ENCODE measurements around the gene MC2R.

Gene MC2R

DNA sequence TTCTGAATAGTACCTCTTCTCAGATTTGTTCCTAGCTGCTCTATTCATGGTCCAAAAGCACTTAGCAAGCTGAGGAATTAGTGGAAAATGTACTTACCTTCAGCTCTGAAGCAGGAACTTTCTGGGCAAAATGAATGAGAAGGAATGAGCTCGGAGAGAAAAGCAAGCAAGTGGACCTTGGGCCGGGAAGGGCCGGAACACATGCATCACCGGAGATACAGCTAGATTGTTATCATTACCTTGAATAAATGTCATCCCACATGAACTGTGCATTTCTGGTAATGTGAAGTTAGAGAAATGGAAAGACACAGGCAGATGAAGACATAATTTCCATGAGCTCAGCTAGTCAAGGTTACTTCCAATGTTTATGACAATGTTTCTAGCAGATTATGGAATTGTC lies at the start of gene MC2R:
MC2R (minus strand) TSS at position 146 of the 400 bp plus-strand sequence. CDS start 30,018 bp downstream, outside the sequence.
- no peak for DNase-seq

DNA sequence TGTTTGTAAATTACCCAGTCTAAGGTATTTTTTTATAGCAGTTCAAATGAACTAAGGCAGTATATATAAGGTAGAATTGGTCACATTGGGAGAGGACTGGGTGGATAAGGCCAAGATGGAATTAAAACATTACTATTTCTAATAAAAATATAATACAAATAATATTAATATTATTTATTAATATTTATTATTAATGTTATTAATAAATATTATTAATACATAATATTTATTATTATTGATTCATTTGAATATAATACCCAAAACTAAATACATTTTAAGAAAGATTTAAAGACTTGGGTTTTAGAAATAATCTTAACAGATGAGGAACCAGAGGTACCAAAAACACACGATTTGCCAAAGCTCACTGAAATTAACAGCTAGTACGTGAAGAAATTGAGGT lies 30.5 kb upstream of the MC2R start:
- DNase-seq = no peak

DNA sequence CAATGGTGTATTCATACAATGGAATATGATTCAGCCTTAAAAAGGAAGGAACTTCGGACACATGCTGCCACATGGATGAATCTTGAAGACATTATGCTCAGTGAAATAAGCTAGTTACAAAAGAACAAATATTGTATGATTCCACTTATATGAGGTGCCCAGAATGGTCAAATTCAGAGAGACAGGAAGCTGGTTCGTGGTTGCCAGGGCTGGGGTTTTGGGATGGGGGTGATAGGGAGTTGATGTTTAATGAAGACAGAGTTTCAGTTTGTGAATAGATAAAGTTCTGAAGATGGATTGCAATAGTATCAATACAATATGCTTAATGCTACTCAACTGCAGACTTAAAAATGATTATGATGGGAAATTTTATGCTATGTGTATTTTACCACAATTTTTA lies 28.0 kb upstream of the MC2R start:
- no peak for DNase-seq

DNA sequence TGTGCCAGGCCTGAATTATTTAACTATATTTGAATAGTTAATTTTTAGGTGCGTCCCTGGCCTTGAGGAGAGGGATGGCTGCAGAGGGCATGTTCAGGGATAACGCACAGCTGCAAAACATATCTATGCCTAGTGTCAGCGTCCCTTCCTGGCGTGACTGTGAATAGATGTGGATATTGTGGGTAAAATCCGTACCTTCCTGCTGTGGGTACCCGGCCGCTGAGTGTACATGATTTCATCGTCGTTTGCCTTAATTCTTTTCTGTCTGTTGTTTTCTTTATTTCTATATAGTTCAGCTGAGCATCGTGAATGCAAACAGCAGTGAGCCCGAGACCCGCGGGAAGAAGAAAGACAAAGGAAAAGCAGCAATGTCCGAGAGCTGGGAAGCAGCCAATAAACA lies 25.0 kb upstream of the MC2R start:
- DNase-seq = no peak

DNA sequence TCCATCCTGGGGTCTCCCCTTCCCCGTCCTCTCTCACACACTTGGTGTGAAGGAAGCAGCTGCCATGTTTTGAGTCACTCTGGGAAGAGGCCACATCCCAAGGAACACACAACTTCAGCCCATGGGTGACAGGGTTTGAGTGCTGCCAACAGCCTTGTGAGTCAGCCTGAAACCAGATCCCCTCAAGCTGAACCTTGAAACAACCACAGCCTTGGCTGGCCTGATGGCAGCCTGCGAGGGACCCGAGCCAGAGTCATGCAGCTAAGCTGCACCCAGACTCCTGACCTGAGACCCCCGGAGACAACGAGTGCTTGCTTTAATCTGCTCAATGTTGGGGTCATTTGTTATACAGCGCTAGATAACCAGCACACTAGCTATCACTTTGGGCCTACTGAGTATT lies 19.3 kb upstream of the MC2R start:
- DNase-seq = no peak

DNA sequence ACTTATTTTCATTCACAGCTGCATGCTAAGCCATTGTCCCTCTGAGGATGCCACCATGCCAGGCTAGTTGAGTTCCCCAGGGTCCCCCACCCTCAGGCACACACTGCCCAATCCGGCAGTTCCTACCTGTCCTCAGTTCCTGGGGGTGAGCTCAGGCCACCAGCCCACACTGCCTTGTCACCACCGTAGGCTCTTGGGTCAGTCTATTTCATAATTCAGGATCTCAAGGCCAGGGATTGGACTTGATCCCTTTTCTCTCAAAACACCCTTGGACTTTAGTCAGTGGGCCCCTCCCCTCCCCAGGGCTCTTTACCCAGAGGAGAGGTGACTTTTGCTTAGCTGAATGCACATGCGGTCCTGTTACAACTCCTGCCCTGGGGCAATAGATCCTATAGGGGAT lies 18.7 kb upstream of the MC2R start:
- DNase-seq = no peak

DNA sequence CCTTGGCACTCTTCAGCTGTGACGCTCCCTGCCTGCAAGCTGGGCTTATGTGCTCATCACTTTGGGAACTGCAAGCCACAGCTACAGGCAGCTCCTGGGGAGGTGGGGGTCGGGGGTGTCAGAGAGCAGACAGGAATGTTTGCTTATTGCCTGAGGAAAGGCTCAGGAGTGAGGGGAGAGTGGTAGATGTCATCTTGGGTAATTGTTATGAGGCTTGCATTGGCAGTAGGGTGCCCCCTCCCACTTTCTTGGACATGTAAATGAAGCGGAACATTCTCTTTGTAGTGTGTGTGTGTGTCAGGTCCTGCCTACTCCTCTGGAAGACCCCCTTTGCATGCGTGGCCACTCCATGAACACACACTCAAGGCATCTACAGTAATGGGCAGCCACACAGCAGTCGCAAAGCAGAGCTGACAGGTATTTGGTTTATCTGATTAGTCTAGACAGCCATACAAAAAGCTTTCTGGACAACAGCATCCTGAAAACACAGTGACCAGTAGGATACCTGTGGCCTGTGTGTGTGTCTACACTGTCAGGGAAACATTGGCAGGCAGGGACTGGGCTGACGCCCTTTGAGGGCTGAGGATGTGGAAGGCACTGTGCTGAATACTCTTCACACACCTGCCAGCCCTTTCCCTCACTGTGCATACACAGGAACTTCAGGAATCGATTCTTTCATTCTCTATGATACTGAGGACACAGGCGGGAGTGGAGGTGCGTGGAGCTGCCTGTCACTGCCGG lies 17.1 kb upstream of the MC2R start:
- DNase-seq = no peak

DNA sequence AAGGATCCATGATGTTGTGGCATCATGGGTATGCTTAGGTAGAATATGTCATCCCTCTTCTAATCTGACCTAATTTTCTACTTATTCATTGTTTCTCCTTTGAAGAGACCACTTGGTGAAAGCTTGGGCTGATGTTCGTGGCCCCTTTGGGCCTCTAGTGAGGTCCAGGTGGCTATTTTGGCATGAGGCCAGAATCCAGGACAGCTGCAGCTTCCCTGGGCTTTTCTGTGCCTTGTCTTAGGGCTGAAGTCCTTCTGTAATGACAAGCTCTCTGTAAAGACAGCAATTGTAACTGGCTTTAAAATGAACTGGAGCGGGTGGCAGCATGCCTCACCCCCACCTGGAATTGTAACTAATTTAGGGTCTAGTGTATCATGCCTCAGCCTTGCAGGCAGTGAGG lies 15.6 kb upstream of the MC2R start:
- DNase-seq = no peak

DNA sequence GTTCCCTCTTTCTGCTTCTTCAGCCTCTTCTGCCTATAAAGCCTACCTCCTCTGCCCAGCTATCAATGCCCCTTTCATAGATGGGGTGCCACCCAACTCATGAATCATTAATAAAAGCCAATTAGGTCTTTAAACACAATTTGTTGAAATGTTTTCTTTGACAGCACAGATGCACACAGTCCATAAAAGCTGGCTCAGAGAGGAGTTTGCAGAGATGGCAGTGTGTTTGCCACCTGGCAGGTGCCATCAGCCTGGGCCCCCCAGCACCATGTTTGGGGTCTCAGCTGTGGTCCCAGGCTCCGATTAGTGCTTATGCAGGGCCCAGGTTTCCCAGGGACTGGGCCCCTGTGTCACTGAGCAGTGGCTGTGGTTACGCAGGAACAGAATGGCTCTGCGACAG lies 7.9 kb upstream of the MC2R start:
- DNase-seq = no peak

DNA sequence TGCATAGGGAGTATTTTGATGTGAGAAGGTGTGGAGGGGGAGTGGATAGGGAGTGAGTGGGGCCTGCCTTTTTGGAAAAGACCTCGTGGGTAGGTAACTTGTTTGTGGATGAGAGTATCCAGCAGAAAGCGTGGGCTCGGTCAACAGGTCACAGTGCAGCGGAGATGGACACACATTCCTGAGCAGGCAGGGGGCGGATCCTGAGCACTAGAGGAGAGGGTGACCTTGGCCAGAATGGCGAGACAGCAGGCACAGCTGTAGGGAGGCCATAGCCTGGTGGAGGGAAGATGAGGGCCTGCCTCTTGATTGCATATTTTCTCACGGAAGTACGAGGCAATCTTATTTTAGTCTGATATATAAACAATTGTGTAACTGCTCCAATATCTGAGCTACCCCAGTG lies 3.6 kb upstream of the MC2R start:
- DNase-seq = no peak

DNA sequence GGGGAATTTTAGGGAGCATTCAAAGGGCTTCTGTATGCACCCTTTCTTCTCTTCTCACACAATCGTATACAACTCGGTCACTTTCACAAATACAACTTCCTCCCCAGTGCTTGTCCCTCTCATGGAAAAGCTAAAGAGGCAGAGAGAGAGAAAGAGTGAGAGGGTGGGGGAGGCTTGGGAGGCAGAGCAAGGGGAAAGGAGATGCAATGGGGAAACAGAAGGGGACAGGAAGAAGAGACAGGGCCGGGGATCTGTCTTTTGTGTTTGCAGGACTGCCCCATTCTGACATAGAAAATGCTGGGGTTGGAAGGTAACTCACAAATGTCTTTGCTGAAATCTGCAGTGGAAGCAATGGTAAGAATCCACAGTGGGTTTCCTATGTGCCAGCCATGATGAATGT lies 2.1 kb upstream of the MC2R start:
- no peak for DNase-seq

DNA sequence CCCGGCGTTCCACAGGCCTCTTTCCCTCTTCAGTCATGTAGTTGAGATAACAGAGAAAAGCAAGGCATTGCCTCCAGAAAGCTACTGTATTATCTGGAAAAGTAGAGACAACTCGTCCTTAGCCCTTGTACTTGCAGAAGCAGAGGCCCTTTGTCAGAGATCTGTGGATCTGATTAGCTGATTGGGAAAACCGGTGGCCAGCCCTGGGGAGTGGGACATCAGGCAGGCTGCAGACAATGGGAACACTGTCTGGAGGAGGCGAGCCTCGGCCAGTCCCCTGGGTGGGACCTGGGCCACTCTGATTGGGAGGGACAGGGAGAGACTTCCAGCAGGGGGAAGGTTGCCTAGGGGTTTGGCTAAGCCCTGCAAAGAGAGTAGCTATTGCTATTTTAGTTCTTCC lies 1.2 kb upstream of the MC2R start:
- DNase-seq = no peak

DNA sequence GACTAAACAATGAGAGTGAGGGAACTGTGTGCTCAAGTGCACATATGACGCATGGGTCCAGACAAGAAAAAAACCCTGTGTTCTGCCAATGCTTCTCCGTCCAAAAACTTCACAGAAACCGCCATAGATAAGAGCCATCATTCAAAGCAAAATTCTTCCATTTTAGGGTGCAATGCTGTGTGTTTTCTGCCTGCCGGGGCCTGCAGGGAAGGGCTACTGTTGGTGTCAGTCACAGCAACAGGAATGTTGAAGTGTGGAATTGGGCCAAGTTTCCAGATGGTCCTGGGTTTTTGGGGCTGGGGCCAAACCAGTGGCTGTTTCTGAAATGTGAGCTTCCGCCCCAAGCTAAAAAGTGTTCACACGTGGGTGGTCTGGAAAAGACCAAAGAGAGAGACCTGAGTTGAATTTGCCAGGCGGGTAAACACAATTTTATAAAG lies 677 bp upstream of the MC2R start:
- DNase-seq = peak; percentile 3

DNA sequence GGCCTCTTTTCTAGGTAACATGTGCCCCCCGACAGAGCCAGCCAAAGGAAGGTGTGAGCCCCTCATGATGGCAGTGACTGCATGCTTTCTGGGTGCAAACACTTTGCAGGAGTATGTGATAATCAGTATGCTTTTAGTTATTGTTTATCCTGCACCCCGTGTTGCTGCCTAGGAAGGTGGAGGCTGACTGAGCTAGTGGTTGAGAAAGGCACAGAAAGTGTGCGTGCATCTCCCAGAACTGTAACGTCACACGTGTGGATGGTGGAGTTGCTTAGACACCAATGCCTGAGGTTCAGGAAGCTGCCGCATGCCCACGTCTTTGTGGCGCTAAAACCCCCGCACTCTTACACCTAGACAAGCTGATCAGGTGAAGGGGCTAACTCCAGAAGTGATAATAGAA lies 580 bp downstream of the MC2R start:
- DNase-seq = no peak

DNA sequence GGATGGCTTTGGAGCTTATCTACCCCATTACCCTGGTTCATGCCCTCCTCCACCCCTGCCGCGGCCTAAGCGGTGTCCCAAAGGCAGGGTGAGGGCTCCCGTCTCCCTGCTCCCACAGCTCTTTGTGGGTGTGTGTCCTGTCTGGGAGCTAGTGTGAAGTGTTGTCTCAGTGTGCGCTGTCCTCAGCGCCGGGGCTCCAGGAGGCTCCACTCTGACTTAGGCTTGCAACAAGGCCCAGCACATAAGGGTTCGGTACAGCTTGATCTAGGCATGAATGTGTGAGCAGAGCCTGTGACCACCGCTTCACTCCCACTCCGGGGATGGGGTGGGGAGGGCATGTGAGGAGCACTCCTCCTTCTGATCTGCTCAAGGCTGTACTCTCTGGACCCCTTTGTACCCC lies 1.2 kb downstream of the MC2R start:
- no peak for DNase-seq

DNA sequence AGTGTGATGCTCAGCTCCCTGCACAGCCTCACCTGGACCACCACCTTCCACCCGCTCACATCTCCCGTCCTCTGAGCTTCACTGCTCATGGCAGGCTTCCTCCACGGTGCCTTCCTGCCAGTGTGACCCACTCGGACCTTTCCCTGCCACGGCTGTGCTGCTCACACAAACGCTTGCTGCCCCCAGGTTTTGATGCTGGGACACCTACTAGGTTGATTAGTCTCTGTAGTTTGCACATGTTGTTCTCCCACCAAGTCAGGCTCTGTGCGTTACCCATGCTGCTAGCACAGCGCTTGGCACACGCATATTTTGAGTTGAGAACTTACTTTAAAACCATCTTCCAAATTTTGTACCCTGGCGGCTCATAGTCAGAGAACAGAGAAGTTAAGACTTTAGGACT lies 2.1 kb downstream of the MC2R start:
- no peak for DNase-seq

DNA sequence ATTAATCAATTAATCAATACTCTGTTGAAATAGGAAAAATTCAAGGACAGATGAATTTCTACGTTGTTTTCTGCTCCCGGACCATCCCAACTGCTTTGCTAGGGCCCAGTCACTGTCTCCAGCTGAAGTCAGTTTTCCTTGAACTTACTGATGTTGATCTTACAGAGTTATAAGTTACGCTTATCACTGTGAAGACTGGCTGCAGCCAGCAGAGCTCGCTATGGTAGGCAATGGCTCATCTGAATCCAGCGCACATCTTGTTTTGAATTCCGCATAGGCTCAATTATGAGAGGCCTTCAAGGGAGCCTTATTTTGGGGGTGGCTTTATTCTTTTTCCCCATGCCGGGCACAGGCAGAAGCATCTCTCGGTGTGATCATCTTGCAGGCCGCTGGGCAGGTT lies 2.7 kb downstream of the MC2R start:
- no peak for DNase-seq

DNA sequence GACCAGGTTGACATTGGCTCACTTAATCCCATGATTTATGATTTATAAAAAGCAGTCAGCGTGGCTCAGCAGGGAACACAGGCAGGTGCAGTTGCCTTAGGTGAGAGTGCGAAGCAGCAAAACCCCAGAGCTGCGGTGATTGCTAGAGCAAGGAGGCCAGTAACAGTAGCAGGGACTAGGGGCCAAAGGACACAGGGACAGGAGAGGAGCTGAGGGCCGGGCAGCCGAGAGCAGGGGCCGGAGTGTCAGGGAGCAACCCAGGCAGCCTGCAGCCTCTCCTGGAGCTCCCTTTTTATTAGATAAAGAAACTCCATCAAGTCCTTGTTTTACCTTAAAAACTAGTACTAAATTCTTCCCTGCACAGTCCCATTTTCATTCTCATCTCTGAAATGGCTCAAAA lies 4.3 kb downstream of the MC2R start:
- no peak for DNase-seq

DNA sequence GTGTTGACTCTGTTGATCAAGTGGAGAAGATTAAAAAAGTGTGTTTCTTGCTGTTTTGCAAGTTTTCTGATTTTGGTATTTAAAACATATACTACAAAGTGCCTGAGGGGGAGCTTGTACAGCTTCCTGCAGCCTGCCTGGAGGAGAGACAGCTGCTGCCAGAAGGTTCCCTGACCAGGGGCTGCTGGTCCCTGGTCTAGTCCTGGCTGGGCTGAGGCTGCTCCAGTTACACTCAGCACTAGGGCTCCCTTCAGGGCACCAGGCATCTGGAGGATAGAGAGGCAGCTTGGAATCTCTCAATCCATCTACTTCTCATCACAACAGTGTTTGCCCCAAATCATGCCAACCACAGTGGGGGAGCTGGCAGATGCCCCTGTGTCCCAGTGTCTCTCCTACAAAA lies 4.8 kb downstream of the MC2R start:
- DNase-seq = no peak

DNA sequence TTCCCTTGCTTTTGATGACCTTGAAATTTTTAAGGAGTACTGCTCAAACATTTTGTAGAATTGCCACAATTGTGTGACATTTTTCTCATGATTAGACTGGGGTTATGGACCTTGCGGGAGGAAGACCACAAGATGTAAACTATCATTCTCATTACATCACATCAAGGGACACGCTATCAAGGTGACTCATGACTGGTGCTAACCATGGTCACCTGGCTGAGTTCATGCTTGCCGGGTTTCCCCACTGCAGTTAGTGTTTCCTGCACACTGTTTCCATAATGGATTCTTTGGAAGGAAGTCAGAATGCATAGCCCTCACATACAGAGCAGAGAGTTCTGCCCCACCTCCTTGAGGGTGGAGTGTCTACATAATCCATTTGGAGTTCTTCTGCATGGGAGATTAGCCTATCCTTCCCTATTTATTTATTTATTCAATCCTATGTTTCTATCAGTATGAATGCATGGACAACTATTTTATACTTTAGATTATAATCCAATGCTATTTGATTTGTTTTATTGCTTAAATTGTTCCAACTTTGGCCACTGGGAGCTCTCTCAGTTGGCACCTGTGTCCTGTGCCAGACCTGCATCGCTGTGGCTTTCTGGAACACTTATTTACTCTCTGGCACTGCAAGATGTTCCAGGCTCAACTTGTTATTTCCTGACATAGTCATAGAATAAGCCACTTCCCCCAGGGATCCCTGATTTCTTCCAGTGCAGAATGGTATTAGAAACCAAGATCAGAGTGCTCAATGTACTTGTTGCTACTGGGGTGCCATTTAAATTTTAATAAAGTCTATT lies 6.0 kb downstream of the MC2R start:
- DNase-seq = no peak

DNA sequence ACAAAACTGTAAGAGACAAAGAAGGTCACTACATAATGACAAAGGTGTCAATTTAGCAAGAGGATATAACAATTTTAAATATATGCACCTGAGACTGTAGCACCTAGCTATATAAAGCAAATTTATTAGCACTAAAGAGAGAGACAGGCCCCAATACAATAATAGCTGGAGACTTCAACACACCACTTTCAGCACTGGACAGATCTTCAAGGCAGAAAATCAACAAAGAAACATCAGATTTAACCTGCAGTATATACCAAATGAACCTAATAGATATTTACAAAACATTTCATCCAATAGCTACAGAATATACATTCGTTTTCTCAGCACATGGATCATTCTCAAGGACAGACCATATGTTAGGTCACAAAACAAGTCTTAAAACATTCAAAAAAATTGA lies 14.7 kb downstream of the MC2R start:
- no peak for DNase-seq

DNA sequence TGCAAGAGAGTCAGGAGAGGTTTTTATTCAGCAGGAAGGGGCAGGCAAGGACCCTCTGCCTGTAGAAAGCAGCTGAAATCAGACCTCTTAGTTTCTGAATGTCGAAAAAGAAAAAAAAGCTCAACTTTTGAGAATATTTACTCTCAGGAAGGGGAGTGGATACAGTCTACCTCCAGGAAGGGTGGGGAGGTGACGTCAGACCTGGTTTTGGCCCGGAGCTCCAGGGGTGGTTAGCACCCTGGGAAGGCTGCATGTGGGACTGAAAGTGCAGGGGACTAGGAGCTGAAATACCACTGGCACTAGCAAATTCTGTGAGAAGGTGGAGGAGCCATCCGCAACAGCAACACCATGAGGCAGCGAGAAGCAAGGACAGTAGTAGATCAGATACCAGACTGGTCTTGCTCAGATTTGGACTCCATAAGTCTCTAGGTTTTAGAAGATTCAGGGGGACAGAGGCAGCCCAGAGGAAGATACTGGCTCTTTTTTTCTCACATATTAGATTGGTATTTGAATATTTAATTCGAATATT lies 19.8 kb downstream of the MC2R start:
- no peak for DNase-seq

DNA sequence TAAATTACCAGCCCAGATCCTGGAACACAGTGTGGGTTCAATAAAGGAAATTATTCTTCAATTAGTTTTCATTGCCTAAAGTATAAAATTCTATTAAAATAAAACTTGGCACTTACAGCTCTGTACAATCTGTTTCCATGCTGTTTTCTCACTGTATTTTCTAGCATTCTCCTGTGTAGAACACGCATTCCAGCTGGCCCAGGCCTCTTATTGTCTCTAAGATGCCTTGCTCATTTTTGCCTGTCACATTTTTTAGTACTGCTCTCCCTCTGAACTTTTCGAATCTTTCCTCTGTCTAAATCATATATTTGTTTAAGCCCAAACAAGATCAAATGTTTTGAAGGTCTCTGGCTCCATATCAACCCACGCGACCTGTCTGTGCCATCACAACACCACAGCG lies 20.8 kb downstream of the MC2R start:
- DNase-seq = no peak

DNA sequence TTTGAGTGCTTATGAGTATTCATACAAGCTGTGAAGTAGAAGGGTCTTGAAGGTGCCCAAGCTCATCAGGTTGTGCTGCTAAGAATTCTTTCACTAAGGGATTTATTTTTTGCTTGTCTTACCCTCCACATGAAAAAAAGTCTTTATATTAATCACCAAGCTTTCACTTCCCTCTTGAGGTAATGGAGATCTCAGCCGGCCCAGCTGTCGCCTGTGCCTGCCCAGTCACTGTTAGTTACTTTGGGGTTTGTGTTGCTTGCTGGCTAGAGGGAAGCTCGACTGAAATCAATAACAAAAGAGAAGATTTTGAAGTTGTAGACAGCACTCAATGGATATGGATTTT lies 21.9 kb downstream of the MC2R start:
- no peak for DNase-seq

DNA sequence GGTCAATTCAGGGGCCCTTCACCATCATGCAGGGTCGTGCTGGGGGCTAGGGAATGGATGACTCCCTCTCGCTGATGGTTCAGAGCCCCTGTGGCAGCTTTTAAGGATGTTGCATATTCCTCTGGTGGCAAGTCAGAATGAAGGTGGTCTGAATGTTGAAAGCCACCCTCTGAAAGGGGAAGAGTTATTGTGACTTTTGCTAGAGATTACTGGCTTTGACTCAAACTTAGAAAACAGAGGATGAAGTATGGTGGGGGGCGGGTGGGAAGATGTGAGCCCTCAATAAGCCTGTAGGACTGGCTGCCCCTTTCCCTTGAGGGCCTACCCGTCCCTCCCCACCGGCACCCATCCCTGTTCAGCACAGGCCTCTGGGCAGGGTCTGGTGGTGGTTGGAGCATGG lies 23.2 kb downstream of the MC2R start:
- no peak for DNase-seq

All from fibroblast of upper back skin (primary cell).